SK-N-SH treated with all-trans-retinoic acid at 6 μM for 48 hours (cell line): ENCODE measurements around the gene ABCD1.

Source experiments
- ATAC-seq: fragments of 200-7000 bp; cut with Tn5 transposase; 3 replicates; pipeline ENCODE4 v1.9.1; 2020; ENCODE audit warnings: mild to moderate bottlenecking, moderate library complexity
- ARNTL ChIP-seq: fragments of 450-650 bp; formaldehyde crosslinking; IDR thresholded peaks from 2 replicates; pipeline ENCODE4 v1.5.0; 2020; ENCODE audit warnings: low read depth, mild to moderate bottlenecking, moderate library complexity, borderline replicate concordance
- BACH2 ChIP-seq: fragments of 250-450 bp; sonication (Bioruptor Pico); IDR thresholded peaks from 2 replicates; pipeline ENCODE4 v1.9.0; 2021; ENCODE audit warnings: mild to moderate bottlenecking, borderline replicate concordance
- CREB5 ChIP-seq: fragments of 250-450 bp; sonication (Bioruptor Pico); IDR thresholded peaks from 2 replicates; pipeline ENCODE4 v1.5.1; 2020; ENCODE audit warnings: low read depth, mild to moderate bottlenecking, moderate library complexity
- CSDC2 ChIP-seq: fragments of 250-450 bp; sonication (Bioruptor Pico); IDR thresholded peaks from 2 replicates; pipeline ENCODE4 v1.5.0; 2020; ENCODE audit warnings: mild to moderate bottlenecking, moderate library complexity
- CSRNP3 ChIP-seq: fragments of 250-450 bp; sonication (Bioruptor Pico); IDR thresholded peaks from 2 replicates; pipeline ENCODE4 v1.5.1; 2021; ENCODE audit warnings: mild to moderate bottlenecking, moderate library complexity
- ESRRG ChIP-seq: fragments of 250-450 bp; sonication (Bioruptor Pico); IDR thresholded peaks from 2 replicates; pipeline ENCODE4 v1.6.1; 2021; ENCODE audit warnings: mild to moderate bottlenecking
- ISL1 ChIP-seq: fragments of 250-450 bp; sonication (Bioruptor Pico); IDR thresholded peaks from 2 replicates; pipeline ENCODE4 v2.1.2; 2022; ENCODE audit warnings: mild to moderate bottlenecking, moderate library complexity
- OSR1 ChIP-seq: fragments of 250-450 bp; sonication (Bioruptor Pico); IDR thresholded peaks from 2 replicates; pipeline ENCODE4 v1.8.0; 2022; ENCODE audit warnings: moderate library complexity, mild to moderate bottlenecking, inconsistent platforms
- POU6F1 ChIP-seq: fragments of 250-450 bp; sonication (Bioruptor Pico); IDR thresholded peaks from 2 replicates; pipeline ENCODE4 v1.8.0; 2021; ENCODE audit warnings: low read depth, mild to moderate bottlenecking, moderate library complexity, borderline replicate concordance
- PPARA ChIP-seq: fragments of 250-450 bp; sonication (Bioruptor Pico); IDR thresholded peaks from 2 replicates; pipeline ENCODE4 v1.5.0; 2020; ENCODE audit warnings: mild to moderate bottlenecking, borderline replicate concordance
- RARB ChIP-seq: fragments of 250-450 bp; sonication (Bioruptor Pico); IDR thresholded peaks from 2 replicates; pipeline ENCODE4 v1.8.0; 2021; ENCODE audit warnings: mild to moderate bottlenecking, moderate library complexity
- SNAI2 ChIP-seq: fragments of 250-450 bp; sonication (Bioruptor Pico); IDR thresholded peaks from 2 replicates; pipeline ENCODE4 v1.5.0; 2020; ENCODE audit warnings: mild to moderate bottlenecking, moderate library complexity
- TCF4 ChIP-seq: fragments of 250-450 bp; sonication (Bioruptor Pico); IDR thresholded peaks from 2 replicates; pipeline ENCODE4 v1.8.0; 2021; ENCODE audit warnings: mild to moderate bottlenecking, moderate library complexity, borderline replicate concordance
- TOX ChIP-seq: fragments of 250-450 bp; sonication (Bioruptor Pico); IDR thresholded peaks from 2 replicates; pipeline ENCODE4 v1.8.0; 2021; ENCODE audit warnings: mild to moderate bottlenecking, moderate library complexity, borderline replicate concordance
- TSHZ2 ChIP-seq: fragments of 250-450 bp; sonication (Bioruptor Pico); IDR thresholded peaks from 2 replicates; pipeline ENCODE4 v1.5.0; 2020; ENCODE audit warnings: mild to moderate bottlenecking, moderate library complexity
- ZFP3 ChIP-seq: fragments of 250-450 bp; sonication (Bioruptor Pico); IDR thresholded peaks from 2 replicates; pipeline ENCODE4 v1.5.0; 2020; ENCODE audit warnings: mild to moderate bottlenecking, moderate library complexity
- ZFP30 ChIP-seq: fragments of 450-650 bp; formaldehyde crosslinking; IDR thresholded peaks from 2 replicates; pipeline ENCODE4 v1.5.0; 2022; ENCODE audit warnings: mild to moderate bottlenecking, moderate library complexity
- ZNF565 ChIP-seq: fragments of 450-650 bp; formaldehyde crosslinking; conservative IDR thresholded peaks from 2 replicates; pipeline ENCODE4 v1.5.0; 2020; ENCODE audit warnings: low read depth, mild to moderate bottlenecking, moderate library complexity
- ZNF70 ChIP-seq: fragments of 450-650 bp; formaldehyde crosslinking; IDR thresholded peaks from 2 replicates; pipeline ENCODE4 v1.5.0; 2020; ENCODE audit warnings: mild to moderate bottlenecking, moderate library complexity
- ZNF8 ChIP-seq: fragments of 450-650 bp; formaldehyde crosslinking; IDR thresholded peaks from 2 replicates; pipeline ENCODE4 v1.5.0; 2020; ENCODE audit warnings: mild to moderate bottlenecking, moderate library complexity

The ABCD1 gene

GRCh38 chrX:153791104-153791852 lies 66.6 kb downstream of the ABCD1 start:
- no peak for ATAC-seq

GRCh38 chrX:153792368-153792767 lies 67.7 kb downstream of the ABCD1 start:
- no peak for TF ChIP-seq POU6F1 (CRISPR knock-in tag)
- TF ChIP-seq TCF4 (CRISPR knock-in tag), result no peak
- no peak for TF ChIP-seq ZNF70 (CRISPR knock-in tag)
- TF ChIP-seq ZNF8 (CRISPR knock-in tag), result no peak
- no peak for ATAC-seq

More at GRCh38 chrX:153791104-153791852, 66.6 kb downstream of the ABCD1 start:
- TF ChIP-seq ESRRG (no peak), ZFP3 (CRISPR knock-in tag) (no peak), TSHZ2 (no peak), PPARA (CRISPR knock-in tag) (no peak), CSDC2 (CRISPR knock-in tag) (no peak), TCF4 (CRISPR knock-in tag) (no peak), ZFP30 (CRISPR knock-in tag) (no peak), SNAI2 (no peak), CREB5 (CRISPR knock-in tag) (no peak), ZNF70 (CRISPR knock-in tag) (no peak), ZNF565 (CRISPR knock-in tag) (no peak), RARB (CRISPR knock-in tag) (no peak), BACH2 (CRISPR knock-in tag) (no peak), OSR1 (CRISPR knock-in tag) (no peak), ISL1 (CRISPR knock-in tag) (no peak), TOX (no peak), CSRNP3 (CRISPR knock-in tag) (no peak), ZNF8 (CRISPR knock-in tag) (no peak), ARNTL (CRISPR knock-in tag) (no peak)

GRCh38 chrX:153793291-153793690 lies 68.6 kb downstream of the ABCD1 start:
- no peak for TF ChIP-seq ZFP3 (CRISPR knock-in tag)
- no peak; the same call in 2 of the 3 replicates for ATAC-seq
